GM21381 (cell line): ENCODE data around the gene MBIP.
A peak's percentile ranks its signal among the peaks of the same experiment; 100 is the strongest.

ENCODE experiments used
- ATAC-seq: cut with Tn5 transposase; IDR thresholded peaks from one replicate; pipeline ENCODE4 v1.9.1; 2021; ENCODE audit warnings: mild to moderate bottlenecking, moderate library complexity; ENCODE audit not compliant: unreplicated experiment

The MBIP gene

DNA sequence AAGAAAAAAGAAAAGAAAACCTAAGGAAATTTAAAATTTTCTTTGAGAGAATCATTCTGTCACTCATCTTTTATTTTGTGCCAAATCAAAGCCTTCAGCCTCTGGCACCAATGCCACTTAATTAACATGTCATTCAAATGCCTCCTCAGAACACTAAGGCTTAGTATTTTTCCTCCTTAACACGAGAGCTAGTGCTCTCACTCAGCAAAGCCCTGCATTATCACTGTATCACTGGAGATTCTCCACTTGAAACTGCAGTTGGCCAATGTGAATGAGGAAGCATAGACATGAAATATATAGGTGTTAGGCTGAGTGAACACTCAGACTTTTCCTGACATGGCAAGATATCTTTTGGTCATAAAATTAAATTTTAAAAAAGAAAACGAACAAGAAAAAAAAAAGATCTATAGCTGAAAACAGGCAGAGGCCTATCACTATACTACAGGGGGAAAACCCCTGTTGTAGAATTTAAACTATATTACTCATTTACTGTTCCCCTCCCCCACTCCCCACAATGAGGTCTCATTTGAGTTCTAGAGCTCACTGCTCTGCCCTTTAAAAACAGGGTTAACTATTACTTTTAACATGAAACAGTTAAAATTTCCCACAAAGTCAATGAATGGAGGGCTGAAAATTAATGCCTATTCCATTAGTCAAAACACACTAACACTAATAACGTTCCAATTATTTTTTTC is 5.1 kb downstream of the MBIP start:
- peak; percentile 46 for ATAC-seq

GRCh38 chr14:36313898-36314297 is 6.5 kb downstream of the MBIP start:
- no peak for ATAC-seq

DNA sequence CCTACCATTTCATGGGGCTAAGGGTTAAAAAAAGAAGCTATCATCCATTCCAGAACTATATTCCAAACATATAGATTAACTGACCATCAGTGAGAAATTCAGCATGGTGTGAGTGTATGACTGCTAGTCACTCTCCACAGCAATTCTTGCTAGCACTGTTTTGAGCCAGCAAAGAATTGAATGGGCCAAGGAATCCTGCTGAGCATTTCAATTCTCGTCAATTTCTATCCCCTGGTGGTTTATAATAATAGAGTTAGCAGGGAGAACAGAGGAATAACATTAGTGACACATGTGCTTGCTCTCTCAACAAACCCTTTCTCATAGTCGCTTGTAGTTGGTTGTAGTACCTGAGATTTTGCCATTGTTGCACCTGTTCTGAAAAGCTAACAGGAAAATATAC is 7.2 kb downstream of the MBIP start:
- ATAC-seq = no peak

DNA sequence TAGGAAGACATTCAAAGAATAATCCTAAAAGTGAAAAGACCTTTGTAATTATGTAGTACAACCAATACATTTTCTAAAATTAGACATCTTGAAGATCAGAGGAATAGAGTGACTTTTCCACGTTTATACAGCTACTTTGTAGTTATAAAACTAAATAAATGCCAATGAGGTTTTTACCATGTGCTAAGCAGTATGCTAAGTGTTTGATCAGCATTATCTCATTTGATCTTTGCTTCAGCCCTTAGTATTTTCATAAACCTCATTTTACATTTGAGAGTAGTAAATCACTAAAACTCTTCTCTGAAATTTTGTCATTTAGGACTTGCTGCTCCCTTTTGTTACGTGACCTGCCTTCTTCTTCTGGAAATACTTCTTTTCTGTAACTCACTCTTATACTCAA is 13.6 kb downstream of the MBIP start:
- no peak for ATAC-seq

- ATAC-seq = no peak
Observed at GRCh38 chr14:36304895-36305294, 15.5 kb downstream of the MBIP start.

- no peak for ATAC-seq
Observed at GRCh38 chr14:36303960-36304359, 16.5 kb downstream of the MBIP start.

DNA sequence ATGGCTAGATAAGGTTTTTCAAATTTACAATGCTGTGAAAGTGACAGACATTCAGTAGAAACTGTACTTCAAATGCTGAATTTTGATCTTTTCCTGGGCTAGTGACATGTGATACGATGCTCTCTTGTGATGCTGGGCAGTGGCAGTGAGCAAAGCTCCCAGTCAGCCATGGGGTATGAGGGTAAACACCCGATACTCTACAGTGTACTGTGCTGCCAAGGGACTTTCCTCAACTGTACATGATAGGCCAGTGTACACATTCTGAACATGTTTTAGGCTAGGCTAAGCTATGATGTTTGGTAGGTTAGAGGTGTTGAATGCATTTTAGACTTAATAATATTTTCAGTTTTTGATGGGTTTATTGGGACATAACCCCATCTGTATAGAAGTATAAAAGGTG is 17.6 kb downstream of the MBIP start:
- no peak for ATAC-seq

- no peak for ATAC-seq
Observed at GRCh38 chr14:36301159-36301558, 19.3 kb downstream of the MBIP start.

DNA sequence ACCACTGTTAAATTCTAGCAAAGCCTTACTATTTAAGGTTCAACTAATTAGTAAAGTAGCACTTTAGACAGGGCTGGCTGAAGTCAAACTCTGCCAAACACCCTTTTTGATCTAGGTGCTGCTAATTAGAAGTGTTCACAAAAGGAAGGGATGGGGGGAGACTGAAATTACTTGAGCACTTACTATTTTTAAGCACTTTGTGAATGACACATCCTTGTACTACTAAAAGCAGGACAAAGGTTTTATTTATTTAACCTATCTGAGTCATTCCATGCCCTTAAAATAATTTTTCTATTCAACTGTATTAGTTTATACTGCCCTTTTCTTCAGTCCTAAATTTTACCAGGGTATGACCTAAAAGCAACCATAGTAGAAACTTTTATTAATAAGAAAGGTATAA is 20.1 kb downstream of the MBIP start:
- no peak for ATAC-seq

DNA sequence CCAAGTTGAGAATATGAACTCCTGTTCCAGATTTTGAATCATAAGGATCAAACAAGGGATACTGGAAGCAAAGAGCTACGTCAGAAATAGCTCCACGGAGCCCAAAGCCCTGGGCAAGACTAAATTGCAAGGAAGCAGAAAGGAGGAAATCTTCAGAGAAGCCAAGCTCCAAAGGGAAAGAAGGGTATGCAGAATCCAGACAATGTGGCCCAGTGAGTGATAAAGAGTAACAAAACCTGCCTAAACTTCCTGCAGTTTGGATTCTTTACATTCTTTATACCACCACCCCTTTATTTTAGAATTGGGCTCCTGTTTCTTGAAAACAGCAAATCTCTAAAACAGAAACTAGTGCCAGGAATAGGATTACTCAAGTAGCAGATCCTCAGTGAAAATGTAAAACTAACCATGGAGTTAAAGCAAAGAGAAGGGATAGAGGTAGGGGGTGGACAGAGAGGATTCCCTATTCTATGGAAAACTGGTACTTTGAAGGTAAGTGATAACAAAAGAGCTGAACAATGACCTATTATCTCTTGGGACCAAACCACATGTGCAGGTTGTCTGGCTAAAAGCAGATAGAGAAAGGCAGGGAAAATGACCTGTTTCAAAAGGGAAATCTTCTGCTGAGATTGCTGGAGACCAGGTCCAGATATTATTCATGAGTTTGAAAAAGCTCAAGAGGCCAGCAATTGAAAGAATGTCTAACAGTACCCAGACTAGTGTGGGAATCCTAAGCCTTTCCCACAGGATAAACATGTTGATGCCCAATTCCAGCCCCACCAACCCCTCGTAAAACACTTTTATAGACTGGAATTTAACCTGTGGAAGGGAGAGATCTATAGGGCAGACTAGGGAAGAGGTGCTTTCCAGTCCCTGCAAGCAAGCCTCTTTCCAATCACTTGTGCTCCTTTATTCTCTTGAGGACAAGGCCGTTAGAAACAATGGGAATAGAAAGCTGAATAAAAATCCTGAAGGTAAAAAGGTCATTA is 24.5 kb downstream of the MBIP start:
- no peak for ATAC-seq

- ATAC-seq = no peak
Observed at GRCh38 chr14:36294543-36294942, 25.9 kb downstream of the MBIP start.

DNA sequence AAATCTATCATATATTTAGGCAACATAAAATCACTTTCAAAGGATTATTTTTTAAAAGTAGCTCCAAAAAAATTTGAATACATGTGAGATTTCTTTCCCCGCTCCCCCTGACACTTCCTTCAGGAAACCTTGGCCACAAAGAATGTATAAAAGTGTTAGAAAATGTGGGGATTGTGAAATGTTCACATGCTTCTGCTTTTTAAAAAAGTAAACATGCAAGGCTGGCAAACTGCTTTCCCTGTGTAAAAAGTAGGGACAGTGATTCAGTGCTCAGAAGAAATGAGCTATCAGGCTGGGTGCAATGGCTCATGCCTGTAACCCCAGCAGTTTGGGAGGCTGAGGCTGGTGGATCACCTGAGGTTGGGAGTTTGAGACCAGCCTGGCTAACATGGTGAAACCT is 26.6 kb downstream of the MBIP start:
- ATAC-seq = no peak

DNA sequence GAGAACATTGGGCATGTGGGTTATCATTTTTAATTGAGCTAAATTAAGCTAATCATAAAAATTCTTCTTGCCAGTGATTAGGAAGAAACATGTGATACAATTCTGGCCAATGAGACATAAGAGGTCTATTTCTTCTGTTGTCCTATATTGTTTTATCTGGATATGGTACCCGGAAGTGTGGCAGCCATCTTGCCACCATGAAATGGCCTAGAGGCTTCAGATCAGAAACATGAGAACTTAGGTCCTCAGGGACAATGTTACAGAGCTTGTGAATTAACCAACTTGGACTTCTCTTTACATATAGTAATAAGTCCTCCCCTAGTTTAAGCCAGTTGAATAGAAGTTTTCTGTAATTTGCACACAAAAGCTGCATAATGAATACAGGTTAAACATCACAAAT is 30.5 kb downstream of the MBIP start:
- ATAC-seq = no peak

DNA sequence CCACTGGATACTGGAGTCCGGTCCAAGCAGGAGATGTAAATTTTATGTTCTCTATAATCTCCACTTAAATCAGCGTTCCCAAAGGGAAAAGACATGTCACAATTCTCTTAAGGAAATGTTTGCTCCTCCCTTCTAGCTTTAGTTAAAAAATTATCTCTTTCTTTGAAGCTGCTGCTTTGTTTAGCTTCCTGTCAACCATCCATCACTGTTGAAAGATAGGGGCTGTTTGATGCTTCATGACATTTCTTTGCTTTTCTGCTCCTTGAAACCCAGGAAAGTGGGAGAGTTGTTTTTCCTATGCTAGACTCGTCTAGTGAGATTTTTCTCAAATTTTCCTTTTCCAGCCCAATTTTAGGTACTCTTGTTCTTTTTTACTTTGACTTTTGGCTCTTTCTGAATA is 31.9 kb downstream of the MBIP start:
- no peak for ATAC-seq

DNA sequence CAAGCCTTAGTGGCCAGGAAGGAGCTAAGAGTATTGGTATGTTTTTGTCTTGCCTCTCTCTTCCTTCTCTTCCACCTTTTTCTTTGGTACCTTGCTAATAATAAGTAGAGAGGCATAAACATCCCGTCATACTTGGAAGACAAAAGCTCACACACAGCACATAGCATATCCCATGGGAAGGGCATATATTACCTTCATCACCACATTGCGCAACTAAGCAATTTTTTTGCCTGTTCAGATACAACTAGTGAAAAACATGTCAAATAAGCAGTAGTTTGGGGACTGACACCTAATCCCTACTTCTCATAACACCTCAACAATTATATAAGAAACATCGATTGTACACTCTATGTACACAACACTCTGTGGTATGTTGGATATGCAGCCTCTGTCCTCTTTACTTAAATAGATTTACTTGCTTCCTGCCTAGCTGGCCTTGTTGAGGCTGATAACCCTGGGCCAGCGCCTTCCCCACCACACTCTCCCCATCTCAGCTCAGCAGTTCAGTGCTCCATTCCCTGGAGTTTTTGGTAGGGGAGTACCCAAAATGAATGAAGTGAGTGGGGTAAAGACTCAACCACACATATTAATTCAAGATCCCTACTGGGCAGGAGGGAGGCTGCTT is 35.4 kb downstream of the MBIP start:
- ATAC-seq = no peak

DNA sequence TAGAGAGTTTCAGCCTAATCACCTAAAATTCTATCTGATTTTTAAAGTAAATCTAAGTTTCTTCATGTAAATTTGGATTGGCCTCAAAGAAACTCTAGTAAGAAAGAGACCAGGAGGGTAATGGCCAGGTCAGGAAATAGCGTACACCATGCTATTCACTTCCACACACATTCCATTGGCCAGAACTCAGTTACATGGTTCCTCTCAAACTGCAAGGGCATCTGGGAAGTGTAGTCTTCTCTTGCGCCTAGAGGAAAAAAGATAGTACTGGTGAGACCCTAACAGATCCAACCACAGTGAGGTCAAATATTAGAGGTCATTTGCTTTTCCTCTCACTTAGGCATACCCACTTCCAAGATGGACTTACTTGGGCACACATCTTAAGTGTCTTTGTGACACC is 39.1 kb downstream of the MBIP start:
- ATAC-seq = no peak

GRCh38 chr14:36279306-36280190 is 40.9 kb downstream of the MBIP start:
- ATAC-seq = no peak

DNA sequence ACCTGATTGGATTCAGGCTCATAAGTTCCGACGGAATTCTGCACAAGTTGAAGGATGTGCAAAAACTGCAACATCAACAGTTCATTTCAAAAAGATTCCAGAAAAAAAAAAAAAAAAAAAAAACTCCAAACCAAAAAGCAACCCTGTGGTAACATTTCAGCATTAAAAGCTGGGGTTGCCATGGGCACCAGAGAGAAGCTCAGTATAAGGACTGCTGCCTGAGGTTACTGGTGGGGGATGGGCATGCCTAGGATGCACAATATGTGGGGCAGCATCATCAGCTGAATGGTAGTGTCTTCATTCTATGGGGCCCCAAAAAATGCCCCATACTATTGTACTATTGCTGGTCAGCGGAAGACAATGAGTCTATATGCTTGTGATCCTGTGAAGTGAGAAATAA is 44.7 kb downstream of the MBIP start:
- ATAC-seq = no peak

GRCh38 chr14:36271939-36272907 is 48.2 kb downstream of the MBIP start:
- no peak for ATAC-seq

DNA sequence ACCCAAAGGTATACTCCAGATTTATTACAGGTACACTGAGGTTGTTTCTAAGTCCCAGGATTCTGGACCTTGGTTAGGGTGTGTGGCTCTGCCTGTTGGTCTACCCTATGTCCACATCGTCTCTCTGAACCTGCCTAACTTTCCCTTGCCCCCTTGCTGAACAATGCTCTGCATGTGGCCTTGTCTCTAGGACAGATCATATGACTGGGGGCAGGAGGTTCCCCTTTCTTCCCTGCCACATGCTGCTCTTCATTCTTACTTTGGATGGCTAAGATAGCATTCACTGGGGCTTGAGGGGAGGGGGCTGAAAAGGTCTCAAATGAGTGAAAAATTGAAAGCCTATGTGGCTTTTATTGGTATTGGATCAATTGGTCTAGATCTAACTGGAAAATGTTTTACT is 49.2 kb downstream of the MBIP start:
- ATAC-seq = no peak
